ENCODE measurements around the gene SLC25A31.

Gene SLC25A31

GRCh38 chr4:127730142-127730913 lies at the start of gene SLC25A31:
Gene SLC25A31, plus strand, starts transcription at chr4:127730400. Its CDS starts 146 bp downstream, at chr4:127730546.
- no peak for DNase-seq

GRCh38 chr4:127685292-127685691 lies 44.9 kb upstream of the SLC25A31 start:
- DNase-seq = no peak

GRCh38 chr4:127686658-127687057 lies 43.5 kb upstream of the SLC25A31 start:
- no peak for DNase-seq

GRCh38 chr4:127687580-127687979 lies 42.6 kb upstream of the SLC25A31 start:
- no peak for DNase-seq

GRCh38 chr4:127698789-127699200 lies 31.4 kb upstream of the SLC25A31 start:
- DNase-seq = no peak

GRCh38 chr4:127708985-127709384 lies 21.2 kb upstream of the SLC25A31 start:
- DNase-seq = no peak

GRCh38 chr4:127709456-127709855 lies 20.7 kb upstream of the SLC25A31 start:
- no peak for DNase-seq

GRCh38 chr4:127731406-127731805 lies 1.2 kb downstream of the SLC25A31 start:
- DNase-seq = no peak

GRCh38 chr4:127732623-127733328 lies 2.6 kb downstream of the SLC25A31 start:
- no peak for DNase-seq

- no peak for DNase-seq
Observed at GRCh38 chr4:127734976-127735375, 4.8 kb downstream of the SLC25A31 start.

GRCh38 chr4:127737295-127737694 lies 7.1 kb downstream of the SLC25A31 start:
- DNase-seq = no peak

GRCh38 chr4:127741247-127741646 lies 11.0 kb downstream of the SLC25A31 start:
- no peak for DNase-seq

- no peak for DNase-seq
Observed at GRCh38 chr4:127747883-127748282, 17.7 kb downstream of the SLC25A31 start.

- no peak for DNase-seq
Observed at GRCh38 chr4:127748957-127749356, 18.8 kb downstream of the SLC25A31 start.

- no peak for DNase-seq
Observed at GRCh38 chr4:127756906-127757305, 26.7 kb downstream of the SLC25A31 start.

GRCh38 chr4:127759228-127759820 lies 29.1 kb downstream of the SLC25A31 start:
- DNase-seq = no peak

- DNase-seq = no peak
Observed at GRCh38 chr4:127759893-127760292, 29.7 kb downstream of the SLC25A31 start.

GRCh38 chr4:127771535-127772275 lies 41.5 kb downstream of the SLC25A31 start:
- DNase-seq = no peak

GRCh38 chr4:127772769-127773671 lies 42.8 kb downstream of the SLC25A31 start:
- no peak for DNase-seq

- DNase-seq = no peak
Observed at GRCh38 chr4:127775843-127776242, 45.6 kb downstream of the SLC25A31 start.

GRCh38 chr4:127776620-127777019 lies 46.4 kb downstream of the SLC25A31 start:
- DNase-seq = no peak

GRCh38 chr4:127777487-127777886 lies 47.3 kb downstream of the SLC25A31 start:
- DNase-seq = no peak
